HEK293 (cell line): ENCODE results near the gene ARHGEF7.

ENCODE experiments used
- ATF2 ChIP-seq: fragments of 450-650 bp; formaldehyde crosslinking; IDR thresholded peaks from 2 replicates; pipeline ENCODE4 v1.5.1; 2016; ENCODE audit warnings: missing biosample characterization, missing genetic modification characterization, low read depth
- CTCF ChIP-seq: fragments of 450-650 bp; formaldehyde crosslinking; IDR thresholded peaks from 2 replicates; pipeline ENCODE4 v1.5.1; 2016; ENCODE audit warnings: missing biosample characterization, missing genetic modification characterization
- IKZF3 ChIP-seq: fragments of 450-650 bp; IDR thresholded peaks from 2 replicates; pipeline ENCODE4 v1.5.0; 2018; ENCODE audit warnings: missing biosample characterization, mild to moderate bottlenecking, missing genetic modification characterization, moderate library complexity
- PATZ1 ChIP-seq: fragments of 450-650 bp; formaldehyde crosslinking; IDR thresholded peaks from 2 replicates; pipeline ENCODE4 v1.5.1; 2016; ENCODE audit warnings: missing biosample characterization, missing genetic modification characterization
- PRDM1 ChIP-seq: fragments of 450-650 bp; formaldehyde crosslinking; IDR thresholded peaks from 2 replicates; pipeline ENCODE4; 2016; ENCODE audit warnings: missing biosample characterization, missing genetic modification characterization
- REST ChIP-seq: fragments of 450-650 bp; formaldehyde crosslinking; IDR thresholded peaks from 2 replicates; pipeline ENCODE4 v1.5.1; 2016; ENCODE audit warnings: missing biosample characterization, missing genetic modification characterization
- ZNF133 ChIP-seq: fragments of 450-650 bp; formaldehyde crosslinking; IDR thresholded peaks from 2 replicates; pipeline ENCODE4 v1.5.1; 2016; ENCODE audit warnings: missing biosample characterization, missing genetic modification characterization
- ZNF148 ChIP-seq: fragments of 450-650 bp; formaldehyde crosslinking; IDR thresholded peaks from 2 replicates; pipeline ENCODE4 v1.5.0; 2017; ENCODE audit warnings: missing biosample characterization, missing genetic modification characterization, borderline replicate concordance
- ZNF398 ChIP-seq: fragments of 450-650 bp; formaldehyde crosslinking; IDR thresholded peaks from 2 replicates; pipeline ENCODE4 v1.5.1; 2017; ENCODE audit warnings: missing biosample characterization, missing genetic modification characterization
- ZNF530 ChIP-seq: fragments of 450-650 bp; formaldehyde crosslinking; IDR thresholded peaks from 2 replicates; pipeline ENCODE4 v1.5.1; 2016; ENCODE audit warnings: low read depth, missing biosample characterization, missing genetic modification characterization
- ZNF629 ChIP-seq: fragments of 450-650 bp; formaldehyde crosslinking; IDR thresholded peaks from 2 replicates; pipeline ENCODE4 v1.5.1; 2017; ENCODE audit warnings: missing biosample characterization, missing genetic modification characterization
- TF ChIP-seq, protein P1 (sequence below): fragments of 450-650 bp; formaldehyde crosslinking; IDR thresholded peaks from 2 replicates; pipeline ENCODE4 v1.5.1; 2016; ENCODE audit warnings: missing biosample characterization, missing genetic modification characterization

GRCh38 chr13:111315347-111315995 lies 200.4 kb downstream of the ARHGEF7 start:
- TF ChIP-seq CTCF (tag by site-specific recombination) = no peak
- no peak for TF ChIP-seq ZNF398
- TF ChIP-seq ZNF148 (tag by site-specific recombination) = no peak
- no peak for TF ChIP-seq ZNF133 (tag by site-specific recombination)
- no peak for TF ChIP-seq PATZ1 (tag by site-specific recombination)
- TF ChIP-seq IKZF3 = no peak
- no peak for TF ChIP-seq ZNF629
- TF ChIP-seq, protein P1, sequence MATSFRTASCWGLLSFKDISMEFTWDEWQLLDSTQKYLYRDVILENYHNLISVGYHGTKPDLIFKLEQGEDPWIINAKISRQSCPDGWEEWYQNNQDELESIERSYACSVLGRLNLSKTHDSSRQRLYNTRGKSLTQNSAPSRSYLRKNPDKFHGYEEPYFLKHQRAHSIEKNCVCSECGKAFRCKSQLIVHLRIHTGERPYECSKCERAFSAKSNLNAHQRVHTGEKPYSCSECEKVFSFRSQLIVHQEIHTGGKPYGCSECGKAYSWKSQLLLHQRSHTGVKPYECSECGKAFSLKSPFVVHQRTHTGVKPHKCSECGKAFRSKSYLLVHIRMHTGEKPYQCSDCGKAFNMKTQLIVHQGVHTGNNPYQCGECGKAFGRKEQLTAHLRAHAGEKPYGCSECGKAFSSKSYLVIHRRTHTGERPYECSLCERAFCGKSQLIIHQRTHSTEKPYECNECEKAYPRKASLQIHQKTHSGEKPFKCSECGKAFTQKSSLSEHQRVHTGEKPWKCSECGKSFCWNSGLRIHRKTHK = no peak
- TF ChIP-seq PRDM1 (tag by site-specific recombination) = no peak
- TF ChIP-seq ZNF530 (tag by site-specific recombination) = no peak
- no peak for TF ChIP-seq ATF2
- no peak for TF ChIP-seq REST (tag by site-specific recombination)
